Ovary (tissue), 3 donors: ENCODE measurements around the gene MSI2.

Source experiments
- CTCF ChIP-seq, 3 donors: fragments of 450-650 bp in 2 of 3; fragments of 200-600 bp in 1 of 3; IDR thresholded peaks; one replicate each; pipeline versions ENCODE4 v1.5.1 to v1.8.0; 2016 to 2022; ENCODE audit warnings: antibody characterized with exemption in 3 of 3, mild to moderate bottlenecking in 1 of 3
- EP300 ChIP-seq: sonication (generic); formaldehyde crosslinking; IDR thresholded peaks from one replicate; pipeline ENCODE4 v1.6.1; 2017; ENCODE audit warnings: antibody characterized with exemption
- POLR2A ChIP-seq: fragments of 450-650 bp; IDR thresholded peaks from one replicate; pipeline ENCODE4 v1.6.1; 2017; ENCODE audit warnings: antibody characterized with exemption, mild to moderate bottlenecking, moderate library complexity
- donor health status: DM: no; HTN: no; CAD: no.

- TF ChIP-seq CTCF (IDR thresholded peaks at IDR 0.05): no peak
- TF ChIP-seq POLR2A: no peak
- no peak for TF ChIP-seq EP300
Observed at GRCh38 chr17:57305144-57305728, 48.9 kb downstream of the MSI2 start.
